Motor neuron (in vitro differentiated cells): ENCODE measurements around the gene JAKMIP2. TPM values are rescaled to one million over a fixed set of nuclear protein-coding genes. Genes with fewer than 3 reads are reported as not detected.

Experiments
- ATAC-seq, 8 experiments: fragments of 200-7000 bp; cut with Tn5 transposase; replicated peaks in 6 of 8; 2 replicates each; pipeline ENCODE4 v1.8.0; 2021; ENCODE audit warnings: mild to moderate bottlenecking in 8 of 8, moderate library complexity in 8 of 8
- H3K27ac ChIP-seq, 2 donors: fragments of 250-450 bp; sonication (Bioruptor Pico); 2 replicates each; pipeline ENCODE4 v1.9.0; 2021; ENCODE audit warnings: antibody characterized with exemption in 2 of 2, mild to moderate bottlenecking in 2 of 2, moderate library complexity in 1 of 2
- H3K4me1 ChIP-seq, 2 donors: fragments of 250-450 bp; sonication (Bioruptor Pico); replicated peaks in 1 of 2; 2 replicates each; pipeline ENCODE4 v1.6.1; 2021; ENCODE audit warnings: antibody characterized with exemption in 2 of 2, mild to moderate bottlenecking in 2 of 2, moderate library complexity in 1 of 2
- H3K4me3 ChIP-seq, 5 donors: fragments of 250-450 bp; sonication (Bioruptor Pico); 2 replicates each; pipeline ENCODE4 v1.9.0; 2021; ENCODE audit warnings: antibody characterized with exemption in 5 of 5, mild to moderate bottlenecking in 5 of 5, moderate library complexity in 4 of 5
- WGBS, 10 experiments: fragments of 450-650 bp; shearing (Covaris generic); methylation state at CpG; one replicate each; pipeline ENCODE4 v1.0.0; 2022; 5-methylcytosine and 5-hydroxymethylcytosine counted together
- in situ Hi-C, 9 experiments: fragments of 400-800 bp; cut with MboI; loops; one replicate each; pipeline ENCODE4 v1.15.0; 2021; ENCODE audit warnings: low sequenced_read_pairs in 9 of 9, low pct_unique_long_range_greater_than_20kb in 2 of 9; ENCODE audit not compliant: unreplicated experiment in 9 of 9
- total RNA-seq, 8 experiments: library from RNA; unstranded; fragments of 300-600 nt; gene quantifications; 2 replicates each; pipeline versions ENCODE4 v1.2.3 to v1.2.4, GENCODE V29; 2022

The JAKMIP2 gene
- total RNA-seq, 8 experiments from 2014 or later = 0.36 to 43.3 (median 32.7) TPM

GRCh38 chr5:147784146-147784987, 1.8 kb upstream of the JAKMIP2 start:
- Histone ChIP-seq H3K4me1 (peaks cover 4 to 7% of the 10 kb centered on the region in 2 donors), H3K27ac (no peak overlapping the region), H3K4me3 (no peak overlapping the region)
- WGBS, 10 experiments = 14 to 100% (median 86%) methylated on average over 2 to 8 of the region's 8 CpGs; no CpG with 5 or more reads in 1 of the 10 experiments
- no peak for ATAC-seq
- in situ Hi-C loops = no loop called here

GRCh38 chr5:147780924-147781573, 1.5 kb downstream of the JAKMIP2 start:
- in situ Hi-C loops = no loop called here
- WGBS, 10 experiments = 0 to 40% (median 3%) methylated on average over 2 to 5 of the region's 5 CpGs; no CpG with 5 or more reads in 2 of the 10 experiments
- no peak for ATAC-seq

GRCh38 chr5:147779694-147780093, 2.8 kb downstream of the JAKMIP2 start:
- Histone ChIP-seq H3K27ac (no peak overlapping the region), H3K4me1 (peaks cover 12 to 31% of the 10 kb centered on the region in 2 donors), H3K4me3 (peak overlapping the region; percentile 46 to 73 (median 63))
- ATAC-seq = no peak
- 0 to 78% (median 52%) methylated on average over 1 of the region's 1 CpG; no CpG with 5 or more reads in 4 of the 10 experiments for WGBS, 10 experiments
- in situ Hi-C loops = no loop called here

More at GRCh38 chr5:147780924-147781573, 1.5 kb downstream of the JAKMIP2 start:
- peaks cover 12 to 31% of the 10 kb centered on the region in 2 donors for H3K4me1 ChIP-seq
- H3K27ac ChIP-seq = peak overlapping the region; percentile 86 to 89
- H3K4me3 ChIP-seq = peak overlapping the region; percentile 46 to 73 (median 63)

- peaks cover 12 to 40% of the 10 kb centered on the region in 2 donors for H3K4me1 ChIP-seq
- WGBS, 10 experiments = 11 to 90% (median 70%) methylated on average over 1 to 4 of the region's 4 CpGs
- in situ Hi-C loops = no loop called here
These were observed 5.5 kb downstream of the JAKMIP2 start for GRCh38 chr5:147776989-147777388.

GRCh38 chr5:147773587-147773986, 8.9 kb downstream of the JAKMIP2 start:
- in situ Hi-C loops = no loop called here
- no peak overlapping the region for H3K27ac ChIP-seq

More at GRCh38 chr5:147776989-147777388, 5.5 kb downstream of the JAKMIP2 start:
- ATAC-seq = peak in 5 of 8 experiments; percentile 23 to 52 (median 32)
- Histone ChIP-seq H3K27ac (no peak overlapping the region), H3K4me3 (no peak overlapping the region)

GRCh38 chr5:147773139-147773538, 9.4 kb downstream of the JAKMIP2 start:
- in situ Hi-C loops = no loop called here
- Histone ChIP-seq H3K27ac (no peak overlapping the region), H3K4me1 (peaks cover 4 to 21% of the 10 kb centered on the region in 2 donors), H3K4me3 (no peak overlapping the region)
- 9 to 89% (median 69%) methylated on average over 1 to 6 of the region's 6 CpGs; no CpG with 5 or more reads in 1 of the 10 experiments for WGBS, 10 experiments
- peak in 3 of 8 experiments; percentile 38 to 60 (median 40) for ATAC-seq

More at GRCh38 chr5:147773587-147773986, 8.9 kb downstream of the JAKMIP2 start:
- WGBS, 10 experiments = 61 to 100% (median 93%) methylated on average over 1 to 2 of the region's 2 CpGs; no CpG with 5 or more reads in 2 of the 10 experiments
- ATAC-seq = no peak
- Histone ChIP-seq H3K4me1 (peaks cover 4 to 25% of the 10 kb centered on the region in 2 donors), H3K4me3 (no peak overlapping the region)

GRCh38 chr5:147767048-147767447, 15.5 kb downstream of the JAKMIP2 start:
- no peak overlapping the region for H3K27ac ChIP-seq
- peak in 3 of 8 experiments; percentile 24 to 48 (median 26) for ATAC-seq

GRCh38 chr5:147763791-147764525, 18.6 kb downstream of the JAKMIP2 start:
- in situ Hi-C loops = no loop called here
- Histone ChIP-seq H3K4me3 (no peak overlapping the region), H3K4me1 (peaks cover 8 to 22% of the 10 kb centered on the region in 2 donors), H3K27ac (no peak overlapping the region)
- ATAC-seq = peak in 5 of 8 experiments; percentile 41 to 80 (median 70)
- 0 to 100% (median 83%) methylated on average over 1 to 4 of the region's 4 CpGs; no CpG with 5 or more reads in 1 of the 10 experiments for WGBS, 10 experiments

More at GRCh38 chr5:147767048-147767447, 15.5 kb downstream of the JAKMIP2 start:
- H3K4me3 ChIP-seq = no peak overlapping the region
- H3K4me1 ChIP-seq = peaks cover 0 to 17% of the 10 kb centered on the region in 2 donors
- 58 to 100% (median 94%) methylated on average over 1 to 4 of the region's 4 CpGs; no CpG with 5 or more reads in 3 of the 10 experiments for WGBS, 10 experiments
- in situ Hi-C loops = no loop called here

GRCh38 chr5:147760086-147760875, 22.2 kb downstream of the JAKMIP2 start:
- Histone ChIP-seq H3K4me3 (no peak overlapping the region), H3K4me1 (peaks cover 5 to 8% of the 10 kb centered on the region in 2 donors), H3K27ac (no peak overlapping the region)
- peak in 4 of 8 experiments; percentile 40 to 59 (median 48) for ATAC-seq
- WGBS, 10 experiments = 0 to 69% (median 37%) methylated on average over 1 to 2 of the region's 2 CpGs; no CpG with 5 or more reads in 4 of the 10 experiments
- in situ Hi-C loops = no loop called here

GRCh38 chr5:147759441-147759840, 23.1 kb downstream of the JAKMIP2 start:
- WGBS, 10 experiments = 0 to 88% (median 50%) methylated on average over 1 of the region's 1 CpG; no CpG with 5 or more reads in 5 of the 10 experiments
- in situ Hi-C loops = no loop called here
- H3K27ac ChIP-seq = no peak overlapping the region
- ATAC-seq = no peak
- peaks cover 8% of the 10 kb centered on the region in 2 donors for H3K4me1 ChIP-seq
- H3K4me3 ChIP-seq = no peak overlapping the region

- peak in 1 of 8 experiments; percentile 20 for ATAC-seq
- H3K4me3 ChIP-seq = no peak overlapping the region
- in situ Hi-C loops = no loop called here
- H3K27ac ChIP-seq = no peak overlapping the region
- peaks cover 35 to 37% of the 10 kb centered on the region in 2 donors for H3K4me1 ChIP-seq
These were observed 26.0 kb downstream of the JAKMIP2 start for GRCh38 chr5:147756566-147756965.
